Epithelial cell of prostate (primary cell): ENCODE measurements around the gene NAAA.
"Not testable (repeated sequence)": the region's sequence is repeated elsewhere in the genome, so short reads cannot be mapped to it uniquely, and the experiment has no call there.

Experiments
- DNase-seq: peaks from one replicate; pipeline ENCODE4 v3.0.0-alpha.2; 2011; ENCODE audit warnings: low read depth, low spot score
- H3K27ac ChIP-seq: fragments of 450-650 bp; 2 replicates; pipeline ENCODE4 v1.5.1; 2017; ENCODE audit warnings: mild to moderate bottlenecking

The NAAA gene

GRCh38 chr4:75940692-75941253 is at the start of gene NAAA:
Gene NAAA, minus strand, starts transcription at chr4:75941013. Its CDS starts 64 bp downstream, at chr4:75940949.
- peak; percentile 26 for DNase-seq
- H3K27ac ChIP-seq: peak within 1 kb of the TSS; percentile 21

- DNase-seq: no peak
These were observed 49.2 kb upstream of the NAAA start for GRCh38 chr4:75989846-75990528.

GRCh38 chr4:75985116-75985515 is 44.3 kb upstream of the NAAA start:
- H3K27ac ChIP-seq: no peak overlapping the region
- DNase-seq: peak; percentile 60

More at GRCh38 chr4:75989846-75990528, 49.2 kb upstream of the NAAA start:
- H3K27ac ChIP-seq: peak overlapping the region; percentile 51

GRCh38 chr4:75980576-75980975 is 39.8 kb upstream of the NAAA start:
- DNase-seq: no peak
- H3K27ac ChIP-seq: no peak overlapping the region

- DNase-seq: no peak
- no peak overlapping the region for H3K27ac ChIP-seq
These were observed 35.4 kb upstream of the NAAA start for GRCh38 chr4:75976177-75976576.

GRCh38 chr4:75973766-75974165 is 33.0 kb upstream of the NAAA start:
- H3K27ac ChIP-seq: no peak overlapping the region
- DNase-seq: no peak

- DNase-seq: no peak
These were observed 27.3 kb upstream of the NAAA start for GRCh38 chr4:75968084-75968483.

GRCh38 chr4:75963558-75963957 is 22.7 kb upstream of the NAAA start:
- no peak for DNase-seq
- H3K27ac ChIP-seq: no peak overlapping the region

More at GRCh38 chr4:75968084-75968483, 27.3 kb upstream of the NAAA start:
- no peak overlapping the region for H3K27ac ChIP-seq

- H3K27ac ChIP-seq, DNase-seq: not testable (repeated sequence)
These were observed 21.3 kb upstream of the NAAA start for GRCh38 chr4:75962072-75962471.

- not testable (repeated sequence) for H3K27ac ChIP-seq, DNase-seq
These were observed 17.7 kb upstream of the NAAA start for GRCh38 chr4:75958546-75958945.

- H3K27ac ChIP-seq: not testable (repeated sequence)
These were observed 14.0 kb upstream of the NAAA start for GRCh38 chr4:75954811-75955210.

GRCh38 chr4:75953509-75953908 is 12.7 kb upstream of the NAAA start:
- DNase-seq: no peak
- no peak overlapping the region for H3K27ac ChIP-seq

More at GRCh38 chr4:75954811-75955210, 14.0 kb upstream of the NAAA start:
- DNase-seq: not testable (repeated sequence)

- DNase-seq: no peak
These were observed 9.5 kb upstream of the NAAA start for GRCh38 chr4:75950213-75950815.

GRCh38 chr4:75948822-75949444 is 8.1 kb upstream of the NAAA start:
- no peak overlapping the region for H3K27ac ChIP-seq
- no peak for DNase-seq

More at GRCh38 chr4:75950213-75950815, 9.5 kb upstream of the NAAA start:
- no peak overlapping the region for H3K27ac ChIP-seq

- H3K27ac ChIP-seq: peak overlapping the region; percentile 21
- DNase-seq: no peak
These were observed 722 bp downstream of the NAAA start for GRCh38 chr4:75939890-75940691.

- H3K27ac ChIP-seq: no peak overlapping the region
- DNase-seq: no peak
These were observed 5.2 kb downstream of the NAAA start for GRCh38 chr4:75935628-75936027.

GRCh38 chr4:75930152-75930551 is 10.7 kb downstream of the NAAA start:
- no peak for DNase-seq
- H3K27ac ChIP-seq: no peak overlapping the region

- H3K27ac ChIP-seq, DNase-seq: not testable (repeated sequence)
These were observed 15.9 kb downstream of the NAAA start for GRCh38 chr4:75924916-75925315.

- H3K27ac ChIP-seq: no peak overlapping the region
- no peak for DNase-seq
These were observed 16.4 kb downstream of the NAAA start for GRCh38 chr4:75924309-75924827.

GRCh38 chr4:75922588-75922987 is 18.2 kb downstream of the NAAA start:
- DNase-seq: no peak
- no peak overlapping the region for H3K27ac ChIP-seq
